IMR-90 (cell line): Measurements from ENCODE around the gene UBA3. TPM values are rescaled to one million over a fixed set of nuclear protein-coding genes. Genes with fewer than 3 reads are reported as not detected.

Experiments
- ATAC-seq: fragments of 200-7000 bp; cut with Tn5 transposase; 2 replicates; pipeline ENCODE4 v1.9.1; 2020; ENCODE audit warnings: low read depth, mild to moderate bottlenecking, moderate library complexity
- BruUV-seq: library from RNA; stranded (reverse); fragments of 400-500 nt; replicated peaks from 2 replicates; lab custom pipeline; 2021; lab: Mats Ljungman, UMichigan
- CTCF ChIA-PET: fragments of 300-600 bp; formaldehyde crosslinking; extraction: SDS; loops from one replicate; lab custom pipeline; 2021; ENCODE audit warnings: antibody characterized with exemption; lab: Yijun Ruan, JAX
- POLR2A ChIA-PET: fragments of 300-600 bp; sonication (Branson Sonifier 250); formaldehyde crosslinking; loops from one replicate; lab custom pipeline; 2022; ENCODE audit warnings: antibody characterized with exemption; ENCODE audit not compliant: unreplicated experiment; lab: Charles Lee
- DNase-seq: peaks from one replicate; pipeline ENCODE4 v3.0.0; 2013
- H2AFZ ChIP-seq: replicated peaks from 2 replicates; pipeline ENCODE3; 2013; ENCODE audit warnings: low read length, mild to moderate bottlenecking; ENCODE audit not compliant: poor library complexity
- H2AK5ac ChIP-seq: 2 replicates; pipeline ENCODE4 v1.6.1; 2013; ENCODE audit warnings: low read depth, low read length, inconsistent platforms
- H2AK9ac ChIP-seq: replicated peaks from 2 replicates; pipeline ENCODE3; 2013; ENCODE audit warnings: mild to moderate bottlenecking, low read depth, low read length, moderate library complexity; ENCODE audit not compliant: poor library complexity
- H2BK120ac ChIP-seq: 2 replicates; pipeline ENCODE4 v1.6.1; 2013; ENCODE audit warnings: low read depth, low read length, inconsistent platforms
- H2BK15ac ChIP-seq: 3 replicates; pipeline ENCODE4 v1.6.1; 2013; ENCODE audit warnings: low read depth, low read length, inconsistent platforms
- H2BK20ac ChIP-seq: 2 replicates; pipeline ENCODE4 v1.6.1; 2013; ENCODE audit warnings: low read depth, mild to moderate bottlenecking, inconsistent platforms, low read length, moderate library complexity
- H2BK5ac ChIP-seq: 2 replicates; pipeline ENCODE4 v1.6.1; 2013; ENCODE audit warnings: mild to moderate bottlenecking, low read depth, low read length, inconsistent platforms; ENCODE audit not compliant: poor library complexity, severe bottlenecking
- H3K14ac ChIP-seq: replicated peaks from 2 replicates; pipeline ENCODE4 v1.6.1; 2013; ENCODE audit warnings: low read depth, low read length, inconsistent platforms
- H3K18ac ChIP-seq: 2 replicates; pipeline ENCODE4 v1.6.1; 2013; ENCODE audit warnings: low read depth, low read length, control low read depth
- H3K23ac ChIP-seq: 2 replicates; pipeline ENCODE4 v1.6.1; 2013; ENCODE audit warnings: low read depth, low read length, inconsistent platforms
- H3K27ac ChIP-seq: 2 replicates; pipeline ENCODE4 v1.5.1; 2013; ENCODE audit warnings: mild to moderate bottlenecking, control low read depth, low read length; ENCODE audit not compliant: insufficient read depth
- H3K27me3 ChIP-seq: 2 replicates; pipeline ENCODE4 v1.6.1; 2013; ENCODE audit warnings: low read length; ENCODE audit not compliant: control insufficient read depth, insufficient read depth
- H3K36me3 ChIP-seq: 2 replicates; pipeline ENCODE4 v1.6.1; 2013; ENCODE audit warnings: low read length, mixed read lengths; ENCODE audit not compliant: control insufficient read depth, insufficient read depth
- H3K4ac ChIP-seq: 2 replicates; pipeline ENCODE4 v1.6.1; 2013; ENCODE audit warnings: low read depth, low read length, inconsistent platforms
- H3K4me1 ChIP-seq: 2 replicates; pipeline ENCODE4 v1.6.1; 2013; ENCODE audit warnings: low read length, mixed read lengths; ENCODE audit not compliant: control insufficient read depth, insufficient read depth
- H3K4me2 ChIP-seq: 2 replicates; pipeline ENCODE4 v1.6.1; 2013; ENCODE audit warnings: low read depth, mild to moderate bottlenecking, control low read depth, low read length, moderate library complexity
- H3K4me3 ChIP-seq: 2 replicates; pipeline ENCODE4 v1.5.1; 2013; ENCODE audit warnings: low read depth, mild to moderate bottlenecking, control low read depth, low read length, moderate library complexity; ENCODE audit not compliant: insufficient read depth
- H3K56ac ChIP-seq: 2 replicates; pipeline ENCODE4 v1.6.1; 2013; ENCODE audit warnings: low read length, inconsistent platforms; ENCODE audit not compliant: insufficient read depth; ENCODE audit errors: extremely low read depth
- H3K79me1 ChIP-seq, 2 experiments: 2 replicates each; pipeline ENCODE4 v1.6.1; 2013; ENCODE audit warnings: low read length in 2 of 2, inconsistent platforms in 1 of 2, low read depth in 1 of 2
- H3K9ac ChIP-seq: 2 replicates; pipeline ENCODE4 v1.6.1; 2013; ENCODE audit warnings: low read depth, low read length, control low read depth
- H3K9me1 ChIP-seq: 2 replicates; pipeline ENCODE4 v1.6.1; 2013; ENCODE audit warnings: low read length, inconsistent platforms; ENCODE audit not compliant: insufficient read depth
- H3K9me3 ChIP-seq: 2 replicates; pipeline ENCODE4 v1.6.1; 2013; ENCODE audit warnings: low read length; ENCODE audit not compliant: control insufficient read depth, insufficient read depth
- H4K20me1 ChIP-seq: 2 replicates; pipeline ENCODE4 v1.6.1; 2013; ENCODE audit warnings: low read length, inconsistent platforms; ENCODE audit not compliant: insufficient read depth
- H4K5ac ChIP-seq: 2 replicates; pipeline ENCODE4 v1.6.1; 2013; ENCODE audit warnings: mild to moderate bottlenecking, low read depth, low read length, control low read depth
- H4K8ac ChIP-seq, 2 experiments: 2 replicates each; pipeline ENCODE4 v1.6.1; 2013; ENCODE audit warnings: low read depth in 2 of 2, low read length in 2 of 2, control low read depth in 1 of 2, inconsistent platforms in 1 of 2
- H4K91ac ChIP-seq: 2 replicates; pipeline ENCODE4 v1.6.1; 2013; ENCODE audit warnings: low read depth, low read length, inconsistent platforms; ENCODE audit not compliant: insufficient read depth
- BHLHE40 ChIP-seq: fragments of 150-350 bp; IDR thresholded peaks from 2 replicates; pipeline ENCODE4 v1.6.1; 2016; ENCODE audit warnings: mild to moderate bottlenecking, low read depth, low read length
- ELK1 ChIP-seq: fragments of 150-350 bp; IDR thresholded peaks from 2 replicates; pipeline ENCODE4 v1.6.1; 2016; ENCODE audit warnings: low read depth, mild to moderate bottlenecking, low read length, moderate library complexity, borderline replicate concordance
- FOS ChIP-seq: fragments of 150-350 bp; IDR thresholded peaks from 2 replicates; pipeline ENCODE4 v1.6.1; 2016; ENCODE audit warnings: low read depth, low read length
- MAFK ChIP-seq: IDR thresholded peaks from 2 replicates; pipeline ENCODE4 v1.6.1; 2012; ENCODE audit warnings: low read depth, low read length, improper control_type of control experiment
- MXI1 ChIP-seq: IDR thresholded peaks from 2 replicates; pipeline ENCODE4 v1.6.1; 2012; ENCODE audit warnings: low read depth, mild to moderate bottlenecking, low read length, moderate library complexity, borderline replicate concordance
- POLR2A ChIP-seq: IDR thresholded peaks from 2 replicates; pipeline ENCODE4 v1.6.1; 2012; ENCODE audit warnings: mild to moderate bottlenecking, low read depth, low read length
- RAD21 ChIP-seq: IDR thresholded peaks from 2 replicates; pipeline ENCODE4 v1.6.1; 2012; ENCODE audit warnings: low read length, improper control_type of control experiment
- RCOR1 ChIP-seq: IDR thresholded peaks from 2 replicates; pipeline ENCODE4 v1.6.1; 2012; ENCODE audit warnings: mild to moderate bottlenecking, low read length, improper control_type of control experiment; ENCODE audit not compliant: insufficient replicate concordance
- RFX5 ChIP-seq: IDR thresholded peaks from 2 replicates; pipeline ENCODE4 v1.8.0; 2012; ENCODE audit warnings: low read depth, mild to moderate bottlenecking, low read length, moderate library complexity
- SMC3 ChIP-seq: fragments of 150-350 bp; IDR thresholded peaks from 2 replicates; pipeline ENCODE4 v1.6.1; 2016; ENCODE audit warnings: low read depth, mild to moderate bottlenecking, antibody characterized with exemption, low read length, moderate library complexity
- WGBS, 2 experiments: methylation state at CpG; one replicate each; pipeline versions ENCODE4 v1.1.5 to v1.1.7; 2013; ENCODE audit warnings: missing lambda C conversion rate in 2 of 2; ENCODE audit not compliant: insufficient read length in 1 of 2; ENCODE audit errors: extremely low coverage in 2 of 2; 5-methylcytosine and 5-hydroxymethylcytosine counted together
- dilution Hi-C: fragments of 300-500 bp; cut with HindIII; formaldehyde crosslinking; loops from one replicate; pipeline ENCODE4 v1.14.3; 2018; ENCODE audit warnings: low sequenced_read_pairs; ENCODE audit not compliant: unreplicated experiment
- in situ Hi-C: fragments of 300-500 bp; cut with MboI; formaldehyde crosslinking; loops from 3 replicates; pipeline ENCODE4 v1.14.3; 2019; ENCODE audit warnings: low sequenced_read_pairs, inconsistent platforms, mixed read lengths
- intact Hi-C: fragments of 100-400 bp; cut with micrococcal nuclease; formaldehyde crosslinking; loops from 2 replicates; pipeline ENCODE4 v1.10.0; 2022
- polyA plus RNA-seq, 3 experiments: library from polyadenylated mRNA; depleted of rRNA; stranded (reverse); fragments of >200 nt; gene quantifications; 2 replicates each; pipeline ENCODE4 v1.2.3, GENCODE V29; 2012; ENCODE audit warnings: low replicate concordance in 1 of 3
- total RNA-seq: library from RNA; depleted of rRNA; stranded (reverse); fragments of >200 nt; gene quantifications from 2 replicates; pipeline ENCODE4 v1.2.3, GENCODE V29; 2012
- TF ChIP-seq, protein P1 (sequence below): fragments of 150-350 bp; IDR thresholded peaks from 2 replicates; pipeline ENCODE4 v1.6.1; 2017; ENCODE audit warnings: mild to moderate bottlenecking, antibody characterized with exemption, low read length, low read depth
- TF ChIP-seq, protein P2 (sequence below): conservative IDR thresholded peaks from 2 replicates; pipeline ENCODE4 v1.5.1; 2012; ENCODE audit warnings: mild to moderate bottlenecking, low read depth, low read length, improper control_type of control experiment

The UBA3 gene
- total and polyA plus RNA-seq, 2 of the 4 experiments (the other 2 are of a cell fraction) = 51.8 to 64.3 TPM

- no peak overlapping the region for H2AK5ac ChIP-seq
- ATAC-seq (no peak), DNase-seq (no peak)
- H3K9ac ChIP-seq = no peak overlapping the region
- no TSS peak for BruUV-seq
- no peak overlapping the region for H2BK120ac ChIP-seq
- 62 to 100% methylated on average over 2 to 3 of the region's 5 CpGs for WGBS, 2 experiments
- H3K4me3 ChIP-seq = no peak overlapping the region
- TF ChIP-seq, protein P1, sequence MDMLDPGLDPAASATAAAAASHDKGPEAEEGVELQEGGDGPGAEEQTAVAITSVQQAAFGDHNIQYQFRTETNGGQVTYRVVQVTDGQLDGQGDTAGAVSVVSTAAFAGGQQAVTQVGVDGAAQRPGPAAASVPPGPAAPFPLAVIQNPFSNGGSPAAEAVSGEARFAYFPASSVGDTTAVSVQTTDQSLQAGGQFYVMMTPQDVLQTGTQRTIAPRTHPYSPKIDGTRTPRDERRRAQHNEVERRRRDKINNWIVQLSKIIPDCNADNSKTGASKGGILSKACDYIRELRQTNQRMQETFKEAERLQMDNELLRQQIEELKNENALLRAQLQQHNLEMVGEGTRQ = no peak
- TF ChIP-seq MXI1 = no peak
- TF ChIP-seq RFX5 = no peak
- no peak for TF ChIP-seq SMC3
- no peak for TF ChIP-seq RAD21
- TF ChIP-seq, protein P2, sequence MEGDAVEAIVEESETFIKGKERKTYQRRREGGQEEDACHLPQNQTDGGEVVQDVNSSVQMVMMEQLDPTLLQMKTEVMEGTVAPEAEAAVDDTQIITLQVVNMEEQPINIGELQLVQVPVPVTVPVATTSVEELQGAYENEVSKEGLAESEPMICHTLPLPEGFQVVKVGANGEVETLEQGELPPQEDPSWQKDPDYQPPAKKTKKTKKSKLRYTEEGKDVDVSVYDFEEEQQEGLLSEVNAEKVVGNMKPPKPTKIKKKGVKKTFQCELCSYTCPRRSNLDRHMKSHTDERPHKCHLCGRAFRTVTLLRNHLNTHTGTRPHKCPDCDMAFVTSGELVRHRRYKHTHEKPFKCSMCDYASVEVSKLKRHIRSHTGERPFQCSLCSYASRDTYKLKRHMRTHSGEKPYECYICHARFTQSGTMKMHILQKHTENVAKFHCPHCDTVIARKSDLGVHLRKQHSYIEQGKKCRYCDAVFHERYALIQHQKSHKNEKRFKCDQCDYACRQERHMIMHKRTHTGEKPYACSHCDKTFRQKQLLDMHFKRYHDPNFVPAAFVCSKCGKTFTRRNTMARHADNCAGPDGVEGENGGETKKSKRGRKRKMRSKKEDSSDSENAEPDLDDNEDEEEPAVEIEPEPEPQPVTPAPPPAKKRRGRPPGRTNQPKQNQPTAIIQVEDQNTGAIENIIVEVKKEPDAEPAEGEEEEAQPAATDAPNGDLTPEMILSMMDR = no peak
- TF ChIP-seq ELK1 = no peak
- TF ChIP-seq POLR2A = no peak
- no peak for TF ChIP-seq RCOR1
- TF ChIP-seq FOS = no peak
- no peak for TF ChIP-seq BHLHE40
- no peak for TF ChIP-seq MAFK
- H3K4me2 ChIP-seq = no peak overlapping the region
- H4K5ac ChIP-seq = no peak overlapping the region
- no peaks in the 10 kb centered on the region for H3K9me1 ChIP-seq
- POLR2A ChIA-PET = no interaction called here
- intact Hi-C loops = loop anchor here (2.0 to 10.0 kb wide), 2 partner anchors 291 to 555 kb away; no protein-coding TSS in a partner anchor
- dilution Hi-C loops = no loop called here
- no peak overlapping the region for H2AFZ ChIP-seq
- H2BK5ac ChIP-seq = no peak overlapping the region
- no peak overlapping the region for H4K8ac ChIP-seq
- H3K36me3 ChIP-seq = no peaks in the 10 kb centered on the region
- no peaks in the 10 kb centered on the region for H4K20me1 ChIP-seq
- no peaks in the 10 kb centered on the region for H3K79me1 ChIP-seq
- CTCF ChIA-PET = interaction anchor here (1.6 kb wide), 3 partner anchors 36 to 187 kb away, joined by 5 to 6 read pairs (median 6); no protein-coding TSS in a partner anchor
- H3K23ac ChIP-seq = no peak overlapping the region
- no peak overlapping the region for H3K56ac ChIP-seq
- H3K4ac ChIP-seq = no peak overlapping the region
- H3K27ac ChIP-seq = no peak overlapping the region
- H3K4me1 ChIP-seq = no peaks in the 10 kb centered on the region
- H2BK20ac ChIP-seq = no peak overlapping the region
- H2BK15ac ChIP-seq = no peak overlapping the region
- no peak overlapping the region for H3K18ac ChIP-seq
- H3K27me3 ChIP-seq = peaks cover 7% of the 10 kb centered on the region
- no peak overlapping the region for H4K91ac ChIP-seq
- no peak overlapping the region for H3K14ac ChIP-seq
- no peak overlapping the region for H2AK9ac ChIP-seq
- in situ Hi-C loops = no loop called here
- H3K9me3 ChIP-seq = no peaks in the 10 kb centered on the region
Observed at GRCh38 chr3:69119681-69120080, 39.5 kb upstream of the UBA3 start.
